ENCODE results near the gene ZNF668. TPM values are rescaled to one million over a fixed set of nuclear protein-coding genes. Genes with fewer than 3 reads are reported as not detected.

ZNF668 gene
- total RNA-seq, 6 experiments from 2014 or later = 15.0 to 24.5 (median 17.5) TPM

DNA sequence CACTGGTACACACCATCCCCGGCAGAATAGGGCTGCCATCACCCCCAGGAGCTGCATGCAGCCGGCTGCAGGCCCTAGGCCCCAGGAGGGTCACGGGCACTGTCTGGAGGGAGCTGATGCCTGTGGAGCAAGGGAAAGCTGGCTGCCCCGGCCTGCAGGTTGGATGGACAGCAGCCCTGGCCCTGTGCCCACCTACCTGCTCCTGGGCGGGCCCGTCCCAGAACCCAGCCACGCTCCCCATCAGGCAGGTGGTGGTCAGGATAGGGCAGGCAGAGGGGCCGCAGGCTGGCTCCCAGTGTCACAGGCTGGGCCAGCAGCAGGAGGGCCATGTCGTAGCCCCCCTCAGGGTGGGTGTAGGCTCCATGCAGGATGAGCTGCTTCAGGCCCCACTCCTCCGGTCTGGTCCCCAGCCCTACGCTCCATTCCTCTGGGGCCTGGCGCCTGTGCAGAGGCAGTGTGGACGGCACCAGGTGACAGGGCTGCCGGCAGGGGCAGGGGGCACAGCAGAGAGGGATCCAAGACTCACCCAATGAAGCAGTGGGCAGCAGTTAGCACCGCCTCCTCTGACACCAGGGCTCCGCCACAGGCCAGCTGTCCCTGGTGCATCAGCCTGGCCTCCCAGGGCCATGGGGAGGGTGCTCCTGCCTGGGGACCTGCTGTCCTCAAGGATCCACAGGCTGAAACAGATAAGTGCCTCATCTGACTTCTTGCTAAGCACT is 10.7 kb upstream of the ZNF668 start:
- H3K27me3 Mint-ChIP-seq (ENCODE audit: insufficient read depth) = peaks cover 3% of the 10 kb centered on the region
- H3K9me3 Mint-ChIP-seq = no peaks in the 10 kb centered on the region
- 0 out of 2 replicates have a peak overlapping the region, but pooled peaks have one; percentile 16 for H3K27ac Mint-ChIP-seq
- H3K4me3 Mint-ChIP-seq = no peak overlapping the region
- H3K36me3 Mint-ChIP-seq (ENCODE audit: low read depth) = peaks cover 6% of the 10 kb centered on the region; the same call in 1 of the 2 replicates
- no peak for DNase-seq
- H3K4me1 Mint-ChIP-seq (ENCODE audit: low read depth) = no peaks in the 10 kb centered on the region; the same call in 1 of the 2 replicates
- TF ChIP-seq, protein P1, sequence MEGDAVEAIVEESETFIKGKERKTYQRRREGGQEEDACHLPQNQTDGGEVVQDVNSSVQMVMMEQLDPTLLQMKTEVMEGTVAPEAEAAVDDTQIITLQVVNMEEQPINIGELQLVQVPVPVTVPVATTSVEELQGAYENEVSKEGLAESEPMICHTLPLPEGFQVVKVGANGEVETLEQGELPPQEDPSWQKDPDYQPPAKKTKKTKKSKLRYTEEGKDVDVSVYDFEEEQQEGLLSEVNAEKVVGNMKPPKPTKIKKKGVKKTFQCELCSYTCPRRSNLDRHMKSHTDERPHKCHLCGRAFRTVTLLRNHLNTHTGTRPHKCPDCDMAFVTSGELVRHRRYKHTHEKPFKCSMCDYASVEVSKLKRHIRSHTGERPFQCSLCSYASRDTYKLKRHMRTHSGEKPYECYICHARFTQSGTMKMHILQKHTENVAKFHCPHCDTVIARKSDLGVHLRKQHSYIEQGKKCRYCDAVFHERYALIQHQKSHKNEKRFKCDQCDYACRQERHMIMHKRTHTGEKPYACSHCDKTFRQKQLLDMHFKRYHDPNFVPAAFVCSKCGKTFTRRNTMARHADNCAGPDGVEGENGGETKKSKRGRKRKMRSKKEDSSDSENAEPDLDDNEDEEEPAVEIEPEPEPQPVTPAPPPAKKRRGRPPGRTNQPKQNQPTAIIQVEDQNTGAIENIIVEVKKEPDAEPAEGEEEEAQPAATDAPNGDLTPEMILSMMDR (IDR thresholded peaks at IDR 0.05) = no peak

GRCh38 chr16:31083981-31084380 is 9.9 kb upstream of the ZNF668 start:
- Mint-ChIP-seq H3K36me3 (ENCODE audit: low read depth) (peaks cover 6% of the 10 kb centered on the region; the same call in 1 of the 2 replicates), H3K9me3 (no peaks in the 10 kb centered on the region), H3K4me1 (ENCODE audit: low read depth) (no peaks in the 10 kb centered on the region; the same call in 1 of the 2 replicates), H3K27me3 (ENCODE audit: insufficient read depth) (peaks cover 3% of the 10 kb centered on the region), H3K4me3 (no peak overlapping the region), H3K27ac (no peak overlapping the region)
- no peak for DNase-seq
- TF ChIP-seq, protein P1 (IDR thresholded peaks at IDR 0.05) = no peak

DNA sequence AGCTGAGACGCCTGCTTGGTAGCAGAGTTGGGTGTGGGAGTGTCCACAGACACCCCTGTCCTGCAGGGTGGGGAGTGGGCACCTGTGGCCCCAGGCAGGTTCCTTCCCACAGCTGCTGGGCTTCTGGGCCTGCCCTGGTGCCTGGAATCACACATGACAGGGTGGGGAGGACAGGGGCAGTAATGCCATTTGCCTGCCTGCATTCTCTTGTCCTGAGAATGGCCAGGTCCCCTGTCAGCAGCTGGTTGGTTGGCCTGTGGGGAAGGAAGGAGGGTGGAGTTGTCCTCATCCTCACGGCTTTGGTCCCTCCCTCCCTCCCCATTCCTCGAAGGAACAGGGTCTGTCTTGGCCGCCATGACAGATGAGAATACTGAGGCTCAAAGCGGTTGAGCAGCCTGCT is 9.5 kb upstream of the ZNF668 start:
- Mint-ChIP-seq H3K27me3 (ENCODE audit: insufficient read depth) (peaks cover 3% of the 10 kb centered on the region), H3K27ac (no peak overlapping the region; the same call in 1 of the 2 replicates), H3K36me3 (ENCODE audit: low read depth) (peaks cover 6% of the 10 kb centered on the region; the same call in 1 of the 2 replicates), H3K4me3 (no peak overlapping the region), H3K9me3 (no peaks in the 10 kb centered on the region), H3K4me1 (ENCODE audit: low read depth) (no peaks in the 10 kb centered on the region; the same call in 1 of the 2 replicates)
- TF ChIP-seq, protein P1 (IDR thresholded peaks at IDR 0.05) = no peak
- DNase-seq = no peak

- no peak for DNase-seq
- Mint-ChIP-seq H3K36me3 (ENCODE audit: low read depth) (peaks cover 8% of the 10 kb centered on the region), H3K27me3 (ENCODE audit: insufficient read depth) (peaks cover 3% of the 10 kb centered on the region), H3K4me3 (no peak overlapping the region), H3K9me3 (no peaks in the 10 kb centered on the region), H3K27ac (no peak overlapping the region), H3K4me1 (ENCODE audit: low read depth) (no peaks in the 10 kb centered on the region; the same call in 1 of the 2 replicates)
- TF ChIP-seq, protein P1 (IDR thresholded peaks at IDR 0.05) = no peak
Observed at GRCh38 chr16:31083081-31083480, 9.0 kb upstream of the ZNF668 start.

- no peak for DNase-seq
- Mint-ChIP-seq H3K9me3 (no peaks in the 10 kb centered on the region), H3K27ac (peak overlapping the region; percentile 1; the same call in 1 of the 2 replicates), H3K4me1 (ENCODE audit: low read depth) (no peaks in the 10 kb centered on the region; the same call in 1 of the 2 replicates), H3K27me3 (ENCODE audit: insufficient read depth) (peaks cover 3% of the 10 kb centered on the region), H3K36me3 (ENCODE audit: low read depth) (peaks cover 13% of the 10 kb centered on the region), H3K4me3 (no peak overlapping the region)
- TF ChIP-seq, protein P1 (IDR thresholded peaks at IDR 0.05) = no peak
Observed at GRCh38 chr16:31082368-31083045, 8.5 kb upstream of the ZNF668 start.
